Muscle layer of duodenum (tissue), 2 donors: ENCODE measurements around the gene CAV2.
A peak's percentile ranks its signal among the peaks of the same experiment; 100 is the strongest.

ENCODE experiments used
- H3K27ac ChIP-seq: one replicate; pipeline ENCODE4 v1.7.0; 2013; ENCODE audit warnings: mild to moderate bottlenecking, low read length
- H3K27me3 ChIP-seq: one replicate; pipeline ENCODE4 v1.7.0; 2013; ENCODE audit warnings: low read depth, mild to moderate bottlenecking, control low read depth, low read length
- H3K36me3 ChIP-seq, 2 donors: one replicate each; pipeline ENCODE4 v1.7.0; 2013; ENCODE audit warnings: low read length in 2 of 2, control low read depth in 1 of 2, mild to moderate bottlenecking in 1 of 2; ENCODE audit not compliant: insufficient read depth in 2 of 2, control insufficient read depth in 1 of 2
- H3K4me1 ChIP-seq, 2 donors: one replicate each; pipeline ENCODE4 v1.7.0; 2013; ENCODE audit warnings: low read length in 2 of 2, mild to moderate bottlenecking in 2 of 2, control low read depth in 1 of 2, moderate library complexity in 1 of 2; ENCODE audit not compliant: insufficient read depth in 2 of 2, control insufficient read depth in 1 of 2
- H3K4me3 ChIP-seq, 2 donors: one replicate each; pipeline ENCODE4 v1.7.0; 2013; ENCODE audit warnings: low read length in 2 of 2, low read depth in 1 of 2, mild to moderate bottlenecking in 1 of 2
- H3K9me3 ChIP-seq, 2 donors: one replicate each; pipeline ENCODE4 v1.7.0; 2013; ENCODE audit warnings: low read length in 2 of 2, control low read depth in 1 of 2, mild to moderate bottlenecking in 1 of 2; ENCODE audit not compliant: control insufficient read depth in 1 of 2
- donor health status: healthy.

CAV2 gene

GRCh38 chr7:116499168-116500077 is at the start of gene CAV2:
TSS of gene CAV2 (plus strand) at chr7:116499738. CDS start at chr7:116499782, 44 bp downstream.
- Histone ChIP-seq H3K4me3 (peak within 1 kb of the TSS; percentile 59 to 86), H3K27ac (peak within 1 kb of the TSS; percentile 75), H3K4me1 (peaks cover 4 to 14% of the 10 kb centered on the region in 2 donors), H3K27me3 (no peaks in the 10 kb centered on the region), H3K36me3 (no peaks in the 10 kb centered on the region), H3K9me3 (no peaks in the 10 kb centered on the region)

DNA sequence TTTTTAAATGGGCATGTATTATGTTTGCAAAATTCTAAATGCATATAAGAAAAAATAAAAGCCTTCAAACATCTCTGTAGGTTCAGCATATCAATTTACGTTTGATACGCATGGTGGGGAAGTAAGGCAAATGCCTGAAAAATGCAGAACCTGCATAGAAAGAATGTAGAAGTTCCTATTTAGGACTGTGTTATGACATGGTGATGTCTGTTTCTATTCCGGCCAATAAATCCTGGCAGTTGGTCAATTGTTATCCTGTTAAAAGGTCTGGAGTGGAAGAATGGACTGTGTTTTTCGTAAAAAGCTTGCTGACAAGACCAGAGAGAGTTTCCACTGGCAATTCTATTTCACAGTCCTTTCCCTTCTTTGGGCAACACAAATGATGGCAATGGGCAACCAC is 49.6 kb upstream of the CAV2 start:
- Histone ChIP-seq H3K4me3 (no peak overlapping the region), H3K36me3 (no peaks in the 10 kb centered on the region), H3K9me3 (no peaks in the 10 kb centered on the region), H3K27me3 (no peaks in the 10 kb centered on the region), H3K27ac (no peak overlapping the region), H3K4me1 (peaks cover 0 to 3% of the 10 kb centered on the region in 2 donors)

DNA sequence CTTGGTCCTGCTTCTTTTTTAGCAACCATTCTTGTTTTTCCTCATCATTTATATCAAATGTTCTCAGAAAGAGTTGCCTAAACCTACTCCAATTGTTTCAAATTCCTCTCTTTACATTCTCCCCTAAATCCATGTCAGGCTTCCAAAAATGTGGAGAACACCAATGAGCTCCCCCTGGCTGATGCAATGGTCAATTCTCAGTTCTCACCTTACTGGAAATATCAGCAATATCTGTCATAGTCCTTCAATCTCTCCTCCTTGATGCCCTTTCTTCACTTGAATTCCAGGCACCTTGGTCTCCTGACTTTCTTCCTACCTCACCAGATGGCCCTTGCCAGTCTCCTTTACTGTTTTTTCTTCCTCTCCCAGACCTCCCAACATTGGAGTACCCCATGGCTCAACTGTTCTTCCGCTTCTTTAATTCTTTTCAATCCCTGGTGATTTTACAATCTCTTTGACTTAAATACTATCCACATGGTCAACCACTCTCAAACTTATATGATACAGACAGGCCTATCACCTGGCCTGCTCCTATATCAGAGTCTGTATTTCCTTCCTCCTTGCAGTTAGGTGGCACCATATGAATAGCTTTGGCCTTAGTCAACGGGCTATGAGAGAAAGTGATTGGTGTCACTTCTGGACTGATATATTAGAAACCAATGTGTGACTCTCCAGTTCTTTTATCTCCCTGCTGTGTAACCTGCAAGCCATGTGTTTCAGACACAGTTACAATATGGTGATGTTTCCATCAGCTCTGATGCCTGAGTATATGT is 47.4 kb upstream of the CAV2 start:
- Histone ChIP-seq H3K9me3 (no peaks in the 10 kb centered on the region), H3K27ac (no peak overlapping the region), H3K36me3 (no peaks in the 10 kb centered on the region), H3K4me1 (peaks cover 0 to 3% of the 10 kb centered on the region in 2 donors), H3K4me3 (no peak overlapping the region), H3K27me3 (no peaks in the 10 kb centered on the region)

GRCh38 chr7:116454377-116454776 is 45.2 kb upstream of the CAV2 start:
- H3K36me3 ChIP-seq, result no peaks in the 10 kb centered on the region
- H3K4me3 ChIP-seq, result no peak overlapping the region
- H3K27ac ChIP-seq, result no peak overlapping the region
- H3K9me3 ChIP-seq, result no peaks in the 10 kb centered on the region
- H3K27me3 ChIP-seq, result no peaks in the 10 kb centered on the region
- peaks cover 0 to 3% of the 10 kb centered on the region in 2 donors for H3K4me1 ChIP-seq

- Histone ChIP-seq H3K27me3 (no peaks in the 10 kb centered on the region), H3K9me3 (no peaks in the 10 kb centered on the region), H3K4me1 (peaks cover 0 to 3% of the 10 kb centered on the region in 2 donors), H3K27ac (no peak overlapping the region), H3K4me3 (no peak overlapping the region), H3K36me3 (no peaks in the 10 kb centered on the region)
These were observed 44.5 kb upstream of the CAV2 start for GRCh38 chr7:116455009-116455408.

GRCh38 chr7:116455499-116455898 is 44.0 kb upstream of the CAV2 start:
- no peaks in the 10 kb centered on the region for H3K27me3 ChIP-seq
- H3K4me1 ChIP-seq, result no peaks in the 10 kb centered on the region
- H3K27ac ChIP-seq, result no peak overlapping the region
- H3K9me3 ChIP-seq, result no peaks in the 10 kb centered on the region
- no peaks in the 10 kb centered on the region for H3K36me3 ChIP-seq
- H3K4me3 ChIP-seq, result no peak overlapping the region

DNA sequence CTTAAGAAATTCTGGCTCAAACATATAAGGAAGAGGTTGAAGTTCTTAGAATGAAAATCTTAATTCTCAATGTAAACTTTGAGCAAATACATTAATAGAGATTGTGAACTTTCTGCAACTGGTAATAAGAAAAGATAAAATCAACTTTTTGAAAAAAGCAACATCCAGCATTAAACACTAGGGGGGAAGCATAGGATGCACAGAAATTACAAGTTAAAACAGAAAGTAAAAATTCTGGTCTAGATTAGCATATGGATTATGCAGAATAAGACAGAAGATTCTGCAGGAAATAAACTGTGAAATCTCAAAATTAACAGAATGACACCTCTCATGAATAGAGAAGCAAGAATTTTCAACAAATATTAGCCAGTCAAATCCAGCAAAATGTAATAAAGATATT is 38.0 kb upstream of the CAV2 start:
- Histone ChIP-seq H3K4me1 (no peaks in the 10 kb centered on the region), H3K9me3 (no peaks in the 10 kb centered on the region), H3K27me3 (no peaks in the 10 kb centered on the region), H3K4me3 (no peak overlapping the region), H3K27ac (no peak overlapping the region), H3K36me3 (no peaks in the 10 kb centered on the region)

DNA sequence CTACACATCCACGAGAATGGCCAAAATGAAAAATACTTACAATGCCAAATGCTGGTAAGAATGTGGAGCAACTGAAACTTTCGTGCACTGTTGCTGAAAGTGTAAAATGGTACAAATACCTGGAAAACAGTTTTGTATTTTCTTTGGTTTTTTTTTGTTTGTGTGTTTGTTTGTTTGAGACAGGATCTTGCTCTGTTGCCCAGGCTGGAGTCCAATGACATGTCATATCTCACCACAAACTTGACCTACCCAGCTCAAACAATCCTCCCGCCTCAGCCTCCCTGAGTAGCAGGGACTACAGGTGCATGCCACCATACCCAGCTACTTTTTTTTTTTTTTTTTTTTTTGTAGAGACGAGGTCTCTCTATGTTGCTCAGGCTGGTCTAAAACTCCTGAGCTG is 35.6 kb upstream of the CAV2 start:
- no peaks in the 10 kb centered on the region for H3K9me3 ChIP-seq
- no peaks in the 10 kb centered on the region for H3K36me3 ChIP-seq
- H3K27ac ChIP-seq, result no peak overlapping the region
- no peak overlapping the region for H3K4me3 ChIP-seq
- no peaks in the 10 kb centered on the region for H3K4me1 ChIP-seq
- H3K27me3 ChIP-seq, result no peaks in the 10 kb centered on the region

GRCh38 chr7:116464375-116464774 is 35.2 kb upstream of the CAV2 start:
- H3K4me1 ChIP-seq, result no peaks in the 10 kb centered on the region
- no peak overlapping the region for H3K4me3 ChIP-seq
- no peak overlapping the region for H3K27ac ChIP-seq
- no peaks in the 10 kb centered on the region for H3K9me3 ChIP-seq
- H3K36me3 ChIP-seq, result no peaks in the 10 kb centered on the region
- no peaks in the 10 kb centered on the region for H3K27me3 ChIP-seq

DNA sequence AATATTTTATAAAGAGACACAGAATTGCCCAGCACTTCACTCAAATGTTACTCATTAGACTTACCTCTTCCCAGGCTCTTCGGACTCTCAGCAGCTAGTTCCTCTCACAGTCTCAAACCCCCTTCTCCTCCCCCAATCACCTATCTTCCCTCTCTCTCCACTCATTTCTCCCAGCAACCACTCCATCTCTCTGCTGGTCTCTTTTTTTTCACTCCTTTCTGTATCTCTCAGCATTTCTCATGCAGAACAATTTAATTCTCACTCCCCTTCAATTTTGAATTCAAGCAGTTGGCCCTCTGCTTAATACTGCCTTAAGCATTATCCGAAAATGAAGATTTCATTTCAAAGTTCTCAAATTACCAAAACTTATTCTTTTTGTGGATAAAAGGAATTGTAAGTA is 34.4 kb upstream of the CAV2 start:
- Histone ChIP-seq H3K27ac (no peak overlapping the region), H3K4me1 (no peaks in the 10 kb centered on the region), H3K4me3 (no peak overlapping the region), H3K36me3 (no peaks in the 10 kb centered on the region), H3K9me3 (no peaks in the 10 kb centered on the region), H3K27me3 (no peaks in the 10 kb centered on the region)

GRCh38 chr7:116468534-116468933 is 31.0 kb upstream of the CAV2 start:
- Histone ChIP-seq H3K27me3 (no peaks in the 10 kb centered on the region), H3K4me1 (no peaks in the 10 kb centered on the region), H3K27ac (no peak overlapping the region), H3K36me3 (no peaks in the 10 kb centered on the region), H3K9me3 (no peaks in the 10 kb centered on the region), H3K4me3 (no peak overlapping the region)
